HG03442 (cell line): ENCODE results near the gene HOGA1.

Experiments used
- ATAC-seq: cut with Tn5 transposase; IDR thresholded peaks from one replicate; pipeline ENCODE4 v1.9.1; 2021; ENCODE audit warnings: mild to moderate bottlenecking, moderate library complexity; ENCODE audit not compliant: unreplicated experiment

HOGA1 gene

GRCh38 chr10:97578171-97578844 lies 5.9 kb upstream of the HOGA1 start:
- ATAC-seq: no peak

- ATAC-seq: no peak
Observed at GRCh38 chr10:97580421-97581367, 3.5 kb upstream of the HOGA1 start.

GRCh38 chr10:97582169-97582568 lies 2.0 kb upstream of the HOGA1 start:
- ATAC-seq: no peak

GRCh38 chr10:97583476-97583875 lies 713 bp upstream of the HOGA1 start:
- no peak for ATAC-seq

- ATAC-seq: no peak
Observed at GRCh38 chr10:97584798-97585438, 729 bp downstream of the HOGA1 start.

GRCh38 chr10:97585439-97585811 lies 1.2 kb downstream of the HOGA1 start:
- no peak for ATAC-seq

GRCh38 chr10:97587183-97587582 lies 3.0 kb downstream of the HOGA1 start:
- no peak for ATAC-seq

- ATAC-seq: no peak
Observed at GRCh38 chr10:97589479-97589878, 5.3 kb downstream of the HOGA1 start, which contains the start of gene C10orf62. C10orf62 (plus strand) TSS chr10:97589721; CDS start chr10:97589898, 177 bp downstream.

GRCh38 chr10:97590082-97590747 lies 6.0 kb downstream of the HOGA1 start:
- no peak for ATAC-seq

- no peak for ATAC-seq
Observed at GRCh38 chr10:97590748-97591495, 6.7 kb downstream of the HOGA1 start.

- no peak for ATAC-seq
Observed at GRCh38 chr10:97593421-97593820, 9.2 kb downstream of the HOGA1 start.

GRCh38 chr10:97596101-97597082 lies 12.2 kb downstream of the HOGA1 start:
- no peak for ATAC-seq

- no peak for ATAC-seq
Observed at GRCh38 chr10:97597778-97598177, 13.6 kb downstream of the HOGA1 start.

- ATAC-seq: no peak
Observed at GRCh38 chr10:97598407-97599271, 14.4 kb downstream of the HOGA1 start.

GRCh38 chr10:97599272-97599619 lies 15.1 kb downstream of the HOGA1 start:
- ATAC-seq: no peak

- ATAC-seq: no peak
Observed at GRCh38 chr10:97600616-97601015, 16.4 kb downstream of the HOGA1 start.

GRCh38 chr10:97601268-97602215 lies 17.4 kb downstream of the HOGA1 start:
- ATAC-seq: no peak
